Keratinocyte (primary cell): Measurements from ENCODE around the gene GALR1.

Source experiments
- CTCF ChIP-seq, 3 experiments: IDR thresholded peaks in 1 of 3; conservative IDR thresholded peaks in 1 of 3; optimal IDR thresholded peaks in 1 of 3; 2 replicates in 2 of 3; 3 replicates in 1 of 3; pipeline versions ENCODE3 to v1.5.1; 2011; ENCODE audit warnings: low read length in 3 of 3, mild to moderate bottlenecking in 3 of 3, moderate library complexity in 2 of 3, control low read depth in 1 of 3, inconsistent platforms in 1 of 3; ENCODE audit not compliant: insufficient read depth in 2 of 3; ENCODE audit errors: extremely low read depth in 1 of 3
- EZH2 ChIP-seq: IDR thresholded peaks from one replicate; pipeline ENCODE4 v1.6.1; 2012; ENCODE audit warnings: inconsistent platforms, mild to moderate bottlenecking, low read length, moderate library complexity

- TF ChIP-seq CTCF (optimal IDR thresholded peaks at IDR 0.05 in 1 of 3, IDR thresholded peaks at IDR 0.05 in 1 of 3, conservative IDR thresholded peaks at IDR 0.05 in 1 of 3; ENCODE audit: extremely low read depth in 1 of 3, insufficient read depth in 2 of 3, low read length in 3 of 3) (no peak), EZH2 (peak; percentile 94)
These were observed 1.5 kb downstream of the GALR1 start for GRCh38 chr18:77250926-77251729.
